Liver (tissue), 3 donors: Measurements from ENCODE around the gene ARHGEF28.

Experiments
- ATF3 ChIP-seq: IDR thresholded peaks from 2 replicates; pipeline ENCODE4 v1.6.1; 2016; ENCODE audit warnings: antibody characterized with exemption
- CTCF ChIP-seq: fragments of 150-350 bp; IDR thresholded peaks from 2 replicates; pipeline ENCODE4 v1.5.1; 2017; ENCODE audit warnings: improper control_type of control experiment, low read depth, low read length; ENCODE audit not compliant: missing input control
- EGR1 ChIP-seq, 2 donors: IDR thresholded peaks; 2 replicates each; pipeline ENCODE4 v1.6.1; 2016 to 2018; ENCODE audit warnings: antibody characterized with exemption in 2 of 2, low read depth in 2 of 2
- GABPA ChIP-seq, 2 donors: IDR thresholded peaks in 1 of 2; conservative IDR thresholded peaks in 1 of 2; 2 replicates each; pipeline ENCODE4 v1.6.1; 2016; ENCODE audit warnings: antibody characterized with exemption in 2 of 2, mild to moderate bottlenecking in 1 of 2, moderate library complexity in 1 of 2
- HNF4A ChIP-seq, 2 donors: conservative IDR thresholded peaks; 2 replicates each; pipeline ENCODE4 v1.6.1; 2016; ENCODE audit warnings: antibody characterized with exemption in 2 of 2, mild to moderate bottlenecking in 2 of 2
- JUND ChIP-seq, 2 donors: IDR thresholded peaks; 2 replicates each; pipeline ENCODE4 v1.6.1; 2016; ENCODE audit warnings: antibody characterized with exemption in 2 of 2
- MAX ChIP-seq: IDR thresholded peaks from 2 replicates; pipeline ENCODE4 v1.6.1; 2016; ENCODE audit warnings: antibody characterized with exemption
- RAD21 ChIP-seq, 2 donors: IDR thresholded peaks; 2 replicates each; pipeline ENCODE4 v1.6.1; 2016; ENCODE audit warnings: antibody characterized with exemption in 2 of 2, mild to moderate bottlenecking in 2 of 2
- RXRA ChIP-seq, 2 donors: IDR thresholded peaks; 2 replicates each; pipeline ENCODE4 v1.6.1; 2017 to 2018; ENCODE audit warnings: antibody characterized with exemption in 2 of 2, mild to moderate bottlenecking in 1 of 2
- SP1 ChIP-seq: IDR thresholded peaks from 2 replicates; pipeline ENCODE4 v1.6.1; 2018; ENCODE audit warnings: antibody characterized with exemption, mild to moderate bottlenecking
- TAF1 ChIP-seq: conservative IDR thresholded peaks from 2 replicates; pipeline ENCODE4 v1.6.1; 2016; ENCODE audit warnings: antibody characterized with exemption, mild to moderate bottlenecking
- YY1 ChIP-seq: IDR thresholded peaks from 2 replicates; pipeline ENCODE4 v1.6.1; 2016; ENCODE audit warnings: antibody characterized with exemption, mild to moderate bottlenecking
- TF ChIP-seq, protein P1 (sequence below): IDR thresholded peaks from 2 replicates; pipeline ENCODE4 v1.6.1; 2016; ENCODE audit warnings: antibody characterized with exemption, mild to moderate bottlenecking
- TF ChIP-seq, protein P2 (sequence below): IDR thresholded peaks from 2 replicates; pipeline ENCODE4 v1.6.1; 2016; ENCODE audit warnings: antibody characterized with exemption
- donor health status: healthy.
- donor health status: healthy.

- TF ChIP-seq YY1 (no peak), MAX (no peak), CTCF (no peak), RAD21 (IDR thresholded peaks at IDR 0.05) (no peak), GABPA (IDR thresholded peaks at IDR 0.05 in 1 of 2, conservative IDR thresholded peaks at IDR 0.05 in 1 of 2) (no peak), RXRA (IDR thresholded peaks at IDR 0.05) (no peak), EGR1 (IDR thresholded peaks at IDR 0.05; ENCODE audit: low read depth in 2 of 2) (no peak), SP1 (no peak), JUND (IDR thresholded peaks at IDR 0.05) (no peak), ATF3 (no peak), TAF1 (no peak), HNF4A (conservative IDR thresholded peaks at IDR 0.05) (no peak)
- TF ChIP-seq, protein P1, sequence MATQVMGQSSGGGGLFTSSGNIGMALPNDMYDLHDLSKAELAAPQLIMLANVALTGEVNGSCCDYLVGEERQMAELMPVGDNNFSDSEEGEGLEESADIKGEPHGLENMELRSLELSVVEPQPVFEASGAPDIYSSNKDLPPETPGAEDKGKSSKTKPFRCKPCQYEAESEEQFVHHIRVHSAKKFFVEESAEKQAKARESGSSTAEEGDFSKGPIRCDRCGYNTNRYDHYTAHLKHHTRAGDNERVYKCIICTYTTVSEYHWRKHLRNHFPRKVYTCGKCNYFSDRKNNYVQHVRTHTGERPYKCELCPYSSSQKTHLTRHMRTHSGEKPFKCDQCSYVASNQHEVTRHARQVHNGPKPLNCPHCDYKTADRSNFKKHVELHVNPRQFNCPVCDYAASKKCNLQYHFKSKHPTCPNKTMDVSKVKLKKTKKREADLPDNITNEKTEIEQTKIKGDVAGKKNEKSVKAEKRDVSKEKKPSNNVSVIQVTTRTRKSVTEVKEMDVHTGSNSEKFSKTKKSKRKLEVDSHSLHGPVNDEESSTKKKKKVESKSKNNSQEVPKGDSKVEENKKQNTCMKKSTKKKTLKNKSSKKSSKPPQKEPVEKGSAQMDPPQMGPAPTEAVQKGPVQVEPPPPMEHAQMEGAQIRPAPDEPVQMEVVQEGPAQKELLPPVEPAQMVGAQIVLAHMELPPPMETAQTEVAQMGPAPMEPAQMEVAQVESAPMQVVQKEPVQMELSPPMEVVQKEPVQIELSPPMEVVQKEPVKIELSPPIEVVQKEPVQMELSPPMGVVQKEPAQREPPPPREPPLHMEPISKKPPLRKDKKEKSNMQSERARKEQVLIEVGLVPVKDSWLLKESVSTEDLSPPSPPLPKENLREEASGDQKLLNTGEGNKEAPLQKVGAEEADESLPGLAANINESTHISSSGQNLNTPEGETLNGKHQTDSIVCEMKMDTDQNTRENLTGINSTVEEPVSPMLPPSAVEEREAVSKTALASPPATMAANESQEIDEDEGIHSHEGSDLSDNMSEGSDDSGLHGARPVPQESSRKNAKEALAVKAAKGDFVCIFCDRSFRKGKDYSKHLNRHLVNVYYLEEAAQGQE = no peak
- TF ChIP-seq, protein P2, sequence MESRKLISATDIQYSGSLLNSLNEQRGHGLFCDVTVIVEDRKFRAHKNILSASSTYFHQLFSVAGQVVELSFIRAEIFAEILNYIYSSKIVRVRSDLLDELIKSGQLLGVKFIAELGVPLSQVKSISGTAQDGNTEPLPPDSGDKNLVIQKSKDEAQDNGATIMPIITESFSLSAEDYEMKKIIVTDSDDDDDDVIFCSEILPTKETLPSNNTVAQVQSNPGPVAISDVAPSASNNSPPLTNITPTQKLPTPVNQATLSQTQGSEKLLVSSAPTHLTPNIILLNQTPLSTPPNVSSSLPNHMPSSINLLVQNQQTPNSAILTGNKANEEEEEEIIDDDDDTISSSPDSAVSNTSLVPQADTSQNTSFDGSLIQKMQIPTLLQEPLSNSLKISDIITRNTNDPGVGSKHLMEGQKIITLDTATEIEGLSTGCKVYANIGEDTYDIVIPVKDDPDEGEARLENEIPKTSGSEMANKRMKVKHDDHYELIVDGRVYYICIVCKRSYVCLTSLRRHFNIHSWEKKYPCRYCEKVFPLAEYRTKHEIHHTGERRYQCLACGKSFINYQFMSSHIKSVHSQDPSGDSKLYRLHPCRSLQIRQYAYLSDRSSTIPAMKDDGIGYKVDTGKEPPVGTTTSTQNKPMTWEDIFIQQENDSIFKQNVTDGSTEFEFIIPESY = no peak
Observed at GRCh38 chr5:73911761-73912393, 285.9 kb downstream of the ARHGEF28 start.
